Neutrophil (primary cell): Measurements from ENCODE around the gene DIO3.

Experiments
- H3K27ac ChIP-seq: fragments of 200-600 bp; sonication (generic); 2 replicates; pipeline ENCODE4 v1.5.1; 2016; ENCODE audit warnings: mild to moderate bottlenecking, moderate library complexity
- H3K27me3 ChIP-seq: fragments of 200-600 bp; sonication (generic); 2 replicates; pipeline ENCODE4 v1.6.0; 2016; ENCODE audit warnings: mild to moderate bottlenecking
- H3K36me3 ChIP-seq: fragments of 200-600 bp; sonication (generic); 2 replicates; pipeline ENCODE4 v1.5.1; 2017
- H3K4me1 ChIP-seq, 2 experiments: fragments of 200-600 bp in 1 of 2; sonication (generic) in 1 of 2; 1 replicate in 1 of 2; 2 replicates in 1 of 2; pipeline versions ENCODE4 v1.5.1 to v1.6.1; 2013 to 2016; ENCODE audit warnings: low read depth in 1 of 2, low read length in 1 of 2, mild to moderate bottlenecking in 1 of 2, moderate library complexity in 1 of 2; ENCODE audit not compliant: control insufficient read depth in 1 of 2, insufficient read depth in 1 of 2
- H3K4me3 ChIP-seq, 2 experiments: fragments of 200-600 bp in 1 of 2; sonication (generic) in 1 of 2; 1 replicate in 1 of 2; 2 replicates in 1 of 2; pipeline ENCODE4 v1.5.1; 2013 to 2016; ENCODE audit warnings: low read depth in 1 of 2, low read length in 1 of 2, mild to moderate bottlenecking in 1 of 2, moderate library complexity in 1 of 2
- H3K9me3 ChIP-seq: fragments of 200-600 bp; sonication (generic); 2 replicates; pipeline ENCODE4 v1.5.1; 2016
- CTCF ChIP-seq: fragments of 200-600 bp; sonication (generic); IDR thresholded peaks from 2 replicates; pipeline ENCODE4 v1.5.1; 2016; ENCODE audit warnings: antibody characterized with exemption

The DIO3 gene

DNA sequence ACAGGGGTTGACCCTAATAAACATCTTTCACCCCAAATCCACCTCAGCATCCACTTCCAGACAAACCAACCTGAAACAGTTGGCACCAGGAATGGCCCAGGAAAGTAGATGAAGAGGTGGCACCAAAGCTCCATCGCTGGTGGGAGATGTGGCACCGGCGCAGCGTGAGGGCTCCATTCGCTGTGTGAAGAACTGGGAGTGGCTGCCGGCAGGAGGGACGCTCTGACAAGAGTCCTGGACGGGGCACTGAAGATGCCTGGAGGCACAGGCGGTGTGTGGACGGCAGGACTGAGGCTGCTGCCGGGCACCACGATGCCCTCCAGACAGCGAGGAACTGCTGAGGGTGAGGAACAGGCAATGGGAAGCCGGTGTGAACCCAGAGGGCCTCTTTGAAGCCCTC, 29.3 kb downstream of the DIO3 start:
- Histone ChIP-seq H3K9me3 (no peaks in the 10 kb centered on the region), H3K27me3 (no peaks in the 10 kb centered on the region), H3K4me3 (no peak overlapping the region), H3K4me1 (no peaks in the 10 kb centered on the region), H3K36me3 (no peaks in the 10 kb centered on the region), H3K27ac (no peak overlapping the region)
- no peak for TF ChIP-seq CTCF

- Histone ChIP-seq H3K27ac (no peak overlapping the region), H3K4me3 (no peak overlapping the region), H3K4me1 (no peaks in the 10 kb centered on the region), H3K36me3 (no peaks in the 10 kb centered on the region), H3K9me3 (no peaks in the 10 kb centered on the region), H3K27me3 (no peaks in the 10 kb centered on the region)
- no peak for TF ChIP-seq CTCF
These were observed 29.8 kb downstream of the DIO3 start for GRCh38 chr14:101591121-101591520.

GRCh38 chr14:101591582-101591981, 30.3 kb downstream of the DIO3 start:
- no peak for TF ChIP-seq CTCF
- Histone ChIP-seq H3K4me3 (no peak overlapping the region), H3K9me3 (no peaks in the 10 kb centered on the region), H3K4me1 (no peaks in the 10 kb centered on the region), H3K27me3 (no peaks in the 10 kb centered on the region), H3K27ac (no peak overlapping the region), H3K36me3 (no peaks in the 10 kb centered on the region)

- no peak overlapping the region for H3K4me3 ChIP-seq
- no peaks in the 10 kb centered on the region for H3K4me1 ChIP-seq
- no peaks in the 10 kb centered on the region for H3K9me3 ChIP-seq
- H3K36me3 ChIP-seq, result no peaks in the 10 kb centered on the region
- H3K27ac ChIP-seq, result no peak overlapping the region
- no peaks in the 10 kb centered on the region for H3K27me3 ChIP-seq
- TF ChIP-seq CTCF, result no peak
These were observed 32.3 kb downstream of the DIO3 start for GRCh38 chr14:101593411-101594238.

- TF ChIP-seq CTCF, result no peak
- Histone ChIP-seq H3K4me3 (no peak overlapping the region), H3K9me3 (no peaks in the 10 kb centered on the region), H3K27me3 (no peaks in the 10 kb centered on the region), H3K4me1 (no peaks in the 10 kb centered on the region), H3K36me3 (no peaks in the 10 kb centered on the region), H3K27ac (no peak overlapping the region)
These were observed 33.3 kb downstream of the DIO3 start for GRCh38 chr14:101594511-101595148.
